H1 (cell line): ENCODE measurements around the gene INPP4B. TPM values are rescaled to one million over a fixed set of nuclear protein-coding genes. Genes with fewer than 3 reads are reported as not detected.

ENCODE experiments used
- CTCF ChIA-PET: fragments of 300-600 bp; sonication (Branson Sonifier 250); formaldehyde crosslinking; loops from one replicate; lab custom pipeline; 2021; ENCODE audit not compliant: partially characterized antibody; lab: Charles Lee
- POLR2A ChIA-PET: fragments of 300-600 bp; sonication (Branson Sonifier 250); formaldehyde crosslinking; loops from one replicate; lab custom pipeline; 2021; ENCODE audit warnings: inconsistent platforms; ENCODE audit not compliant: partially characterized antibody; lab: Charles Lee
- DNase-seq, 2 experiments: peaks; one replicate each; pipeline versions ENCODE4 v3.0.0 to v3.0.0-alpha.2; 2010 to 2022; ENCODE audit warnings: low spot score in 2 of 2, low read depth in 1 of 2, mixed read lengths in 1 of 2
- FAIRE-seq: peaks from 2 replicates; lab custom pipeline; 2011; peaks lifted over from hg19 to GRCh38; lab: Jason Lieb, UNC
- H2AFZ ChIP-seq: 2 replicates; pipeline ENCODE4 v1.8.1; 2012; ENCODE audit warnings: low read length, inconsistent platforms
- H2AK5ac ChIP-seq: 2 replicates; pipeline ENCODE4 v1.6.1; 2013; ENCODE audit warnings: low read depth, low read length
- H2BK120ac ChIP-seq: replicated peaks from 2 replicates; pipeline ENCODE3; 2013; ENCODE audit warnings: low read depth, low read length, inconsistent platforms
- H2BK12ac ChIP-seq: 2 replicates; pipeline ENCODE4 v1.6.1; 2013; ENCODE audit warnings: low read depth, low read length
- H2BK15ac ChIP-seq: 2 replicates; pipeline ENCODE4 v1.6.1; 2013; ENCODE audit warnings: low read length
- H2BK20ac ChIP-seq: 2 replicates; pipeline ENCODE4 v1.6.1; 2013; ENCODE audit warnings: low read length
- H2BK5ac ChIP-seq: 2 replicates; pipeline ENCODE4 v1.6.1; 2013; ENCODE audit warnings: low read depth, low read length
- H3K14ac ChIP-seq: 2 replicates; pipeline ENCODE4 v1.6.1; 2013; ENCODE audit warnings: inconsistent platforms; ENCODE audit not compliant: insufficient read length
- H3K18ac ChIP-seq: 2 replicates; pipeline ENCODE4 v1.6.1; 2013; ENCODE audit warnings: low read length; ENCODE audit errors: extremely low read depth
- H3K23ac ChIP-seq: 2 replicates; pipeline ENCODE4 v1.6.1; 2013; ENCODE audit warnings: inconsistent platforms; ENCODE audit not compliant: insufficient read length
- H3K23me2 ChIP-seq: 2 replicates; pipeline ENCODE4 v1.6.1; 2013; ENCODE audit warnings: low read depth, low read length
- H3K27ac ChIP-seq: 2 replicates; pipeline ENCODE4 v1.6.1; 2011; ENCODE audit warnings: low read depth, low read length, inconsistent platforms
- H3K27me3 ChIP-seq, 4 experiments: replicated peaks in 1 of 4; 1 replicate in 1 of 4; 2 replicates in 3 of 4; pipeline versions ENCODE4 v1.6.1 to v1.8.1; 2011 to 2013; ENCODE audit warnings: low read length in 3 of 4, mild to moderate bottlenecking in 3 of 4, inconsistent platforms in 2 of 4, mixed read lengths in 2 of 4, moderate library complexity in 1 of 4; ENCODE audit not compliant: control insufficient read depth in 3 of 4, insufficient read depth in 3 of 4; ENCODE audit errors: extremely low read depth in 1 of 4
- H3K36me3 ChIP-seq, 4 experiments: 2 replicates each; pipeline versions ENCODE4 v1.6.1 to v1.8.1; 2011 to 2013; ENCODE audit warnings: mild to moderate bottlenecking in 4 of 4, low read length in 3 of 4, moderate library complexity in 2 of 4, control low read depth in 1 of 4, inconsistent platforms in 1 of 4; ENCODE audit not compliant: insufficient read depth in 4 of 4, control insufficient read depth in 2 of 4
- H3K4ac ChIP-seq: replicated peaks from 2 replicates; pipeline ENCODE3; 2013; ENCODE audit warnings: low read length, low read depth, mixed read lengths, inconsistent platforms; ENCODE audit not compliant: insufficient read length
- H3K4me1 ChIP-seq, 4 experiments: replicated peaks in 1 of 4; 1 replicate in 1 of 4; 2 replicates in 3 of 4; pipeline versions ENCODE4 v1.6.1 to v1.8.1; 2011 to 2013; ENCODE audit warnings: low read length in 3 of 4, inconsistent platforms in 2 of 4, mixed read lengths in 1 of 4; ENCODE audit not compliant: insufficient read depth in 4 of 4, control insufficient read depth in 3 of 4
- H3K4me2 ChIP-seq, 2 experiments: 2 replicates each; pipeline versions ENCODE4 v1.6.1 to v1.8.1; 2011 to 2013; ENCODE audit warnings: low read depth in 2 of 2, low read length in 2 of 2, control low read depth in 1 of 2, inconsistent platforms in 1 of 2, mild to moderate bottlenecking in 1 of 2; ENCODE audit not compliant: insufficient read depth in 1 of 2
- H3K4me3 ChIP-seq, 4 experiments: fragments of 200-600, 300-600 bp in 1 of 4; sonication (generic), shearing (Covaris generic), sonication (Bioruptor Twin) in 1 of 4; 2 replicates each; pipeline versions ENCODE4 v1.5.1 to v1.8.1; 2011 to 2016; ENCODE audit warnings: low read length in 4 of 4, low read depth in 3 of 4, control low read depth in 2 of 4, inconsistent platforms in 2 of 4, mild to moderate bottlenecking in 2 of 4, mixed read lengths in 1 of 4, moderate library complexity in 1 of 4; ENCODE audit not compliant: insufficient read depth in 2 of 4; ENCODE audit errors: extremely low read depth in 1 of 4
- H3K56ac ChIP-seq: replicated peaks from 2 replicates; pipeline ENCODE3; 2013; ENCODE audit warnings: low read depth, mild to moderate bottlenecking, mixed read lengths, low read length, inconsistent platforms; ENCODE audit not compliant: insufficient read length
- H3K79me1 ChIP-seq: 2 replicates; pipeline ENCODE4 v1.6.1; 2013; ENCODE audit warnings: low read depth, low read length, control low read depth
- H3K79me2 ChIP-seq, 2 experiments: 2 replicates each; pipeline versions ENCODE4 v1.6.1 to v1.8.1; 2012 to 2013; ENCODE audit warnings: low read length in 2 of 2, mild to moderate bottlenecking in 2 of 2, inconsistent platforms in 1 of 2; ENCODE audit not compliant: insufficient read depth in 2 of 2, control insufficient read depth in 1 of 2
- H3K9ac ChIP-seq, 4 experiments: replicated peaks in 1 of 4; 1 replicate in 1 of 4; 2 replicates in 3 of 4; pipeline versions ENCODE4 v1.6.1 to v1.8.1; 2011 to 2013; ENCODE audit warnings: low read depth in 3 of 4, low read length in 3 of 4, control low read depth in 2 of 4, mild to moderate bottlenecking in 2 of 4, moderate library complexity in 2 of 4, inconsistent platforms in 1 of 4; ENCODE audit errors: extremely low read depth in 1 of 4
- H3K9me3 ChIP-seq, 2 experiments: 2 replicates each; pipeline versions ENCODE4 v1.6.1 to v1.8.1; 2012 to 2013; ENCODE audit warnings: mild to moderate bottlenecking in 2 of 2, moderate library complexity in 2 of 2, control low read depth in 1 of 2, inconsistent platforms in 1 of 2, low read depth in 1 of 2, low read length in 1 of 2, mixed read lengths in 1 of 2; ENCODE audit not compliant: insufficient read depth in 2 of 2
- H4K20me1 ChIP-seq, 2 experiments: replicated peaks in 1 of 2; 2 replicates each; pipeline versions ENCODE3 to v1.8.1; 2011 to 2013; ENCODE audit warnings: inconsistent platforms in 2 of 2, low read length in 2 of 2, mild to moderate bottlenecking in 1 of 2; ENCODE audit not compliant: insufficient read depth in 2 of 2, control insufficient read depth in 1 of 2
- H4K5ac ChIP-seq: 2 replicates; pipeline ENCODE4 v1.6.1; 2013; ENCODE audit warnings: low read length, low read depth, mixed read lengths, inconsistent platforms; ENCODE audit not compliant: insufficient read length
- H4K8ac ChIP-seq: 2 replicates; pipeline ENCODE4 v1.8.0; 2013; ENCODE audit warnings: mild to moderate bottlenecking, moderate library complexity, low read length, inconsistent platforms; ENCODE audit not compliant: insufficient read depth; ENCODE audit errors: extremely low read depth
- H4K91ac ChIP-seq: replicated peaks from 2 replicates; pipeline ENCODE3; 2013; ENCODE audit warnings: low read length, mixed read lengths, inconsistent platforms; ENCODE audit not compliant: insufficient read length
- ATF3 ChIP-seq: IDR thresholded peaks from 2 replicates; pipeline ENCODE4 v1.6.1; 2011; ENCODE audit warnings: low read depth, mild to moderate bottlenecking, low read length; ENCODE audit not compliant: insufficient read depth
- BACH1 ChIP-seq: IDR thresholded peaks from 2 replicates; pipeline ENCODE4 v1.6.1; 2012; ENCODE audit warnings: low read length, improper control_type of control experiment
- BCL11A ChIP-seq, 2 experiments: IDR thresholded peaks; one replicate each; pipeline ENCODE4 v1.6.1; 2011; ENCODE audit warnings: low read depth in 2 of 2, low read length in 2 of 2, mild to moderate bottlenecking in 2 of 2
- BRCA1 ChIP-seq: IDR thresholded peaks from 2 replicates; pipeline ENCODE4 v1.6.1; 2012; ENCODE audit warnings: low read depth, low read length, improper control_type of control experiment
- CEBPB ChIP-seq: IDR thresholded peaks from 2 replicates; pipeline ENCODE4 v1.6.1; 2012; ENCODE audit warnings: low read depth, low read length
- CTBP2 ChIP-seq: IDR thresholded peaks from 2 replicates; pipeline ENCODE4 v1.7.0; 2011; ENCODE audit warnings: borderline replicate concordance, mild to moderate bottlenecking, moderate library complexity, mixed read lengths, low read length; ENCODE audit not compliant: insufficient read depth, insufficient read length
- GABPA ChIP-seq: IDR thresholded peaks from 2 replicates; pipeline ENCODE4 v1.6.1; 2011; ENCODE audit warnings: mild to moderate bottlenecking, low read length, moderate library complexity, borderline replicate concordance; ENCODE audit not compliant: insufficient read depth
- JUND ChIP-seq: IDR thresholded peaks from 2 replicates; pipeline ENCODE4 v1.6.1; 2011; ENCODE audit warnings: mild to moderate bottlenecking, improper control_type of control experiment, low read length
- KDM4A ChIP-seq: IDR thresholded peaks from one replicate; pipeline ENCODE4 v1.7.1; 2012; ENCODE audit warnings: low read depth, mild to moderate bottlenecking, moderate library complexity, low read length, inconsistent platforms; ENCODE audit not compliant: severe bottlenecking
- NANOG ChIP-seq: IDR thresholded peaks from 2 replicates; pipeline ENCODE4 v1.6.1; 2011; ENCODE audit warnings: low read length, low read depth, mild to moderate bottlenecking, inconsistent platforms; ENCODE audit not compliant: insufficient read depth, poor library complexity, severe bottlenecking
- SRF ChIP-seq: IDR thresholded peaks from 2 replicates; pipeline ENCODE4 v1.6.1; 2011; ENCODE audit warnings: mild to moderate bottlenecking, low read depth, low read length, moderate library complexity
- SUZ12 ChIP-seq: fragments of 200-600 bp; sonication (generic); IDR thresholded peaks from 2 replicates; pipeline ENCODE4 v1.6.1; 2012; ENCODE audit warnings: mild to moderate bottlenecking, inconsistent platforms, low read length, moderate library complexity, mixed read lengths
- TAF1 ChIP-seq: IDR thresholded peaks from 2 replicates; pipeline ENCODE4 v1.6.1; 2011; ENCODE audit warnings: mild to moderate bottlenecking, low read depth, low read length
- WGBS, 2 experiments: shearing (Covaris generic) in 1 of 2; methylation state at CpG; one replicate each; pipeline versions ENCODE4 v1.1.6 to v1.1.7; 2013 to 2015; ENCODE audit warnings: low lambda C conversion rate in 2 of 2, mixed read lengths in 2 of 2, inconsistent platforms in 1 of 2, low coverage in 1 of 2, missing lambda C conversion rate in 1 of 2; ENCODE audit not compliant: insufficient replicate concordance in 2 of 2, insufficient coverage in 1 of 2, insufficient read length in 1 of 2; ENCODE audit errors: extremely low coverage in 1 of 2, missing lambda C conversion rate in 1 of 2; 5-methylcytosine and 5-hydroxymethylcytosine counted together
- polyA plus RNA-seq, 7 experiments: library from polyadenylated mRNA; depleted of rRNA in 3 of 7; stranded (reverse) in 5 of 7; unstranded in 2 of 7; fragments of >200 nt in 5 of 7; fragments of 200-250 nt in 2 of 7; gene quantifications; 1 replicate in 5 of 7; 2 replicates in 1 of 7; 4 replicates in 1 of 7; pipeline versions ENCODE4 v1.2.1 to v1.2.3, GENCODE V29; 2011 to 2013; ENCODE audit warnings: missing spikeins in 2 of 7, mixed read lengths in 2 of 7
- total RNA-seq: library from RNA; stranded (reverse); fragmentation: NEBNext Ultra II Directional; extraction: Animal tissue kit (Norgen Biotek cat#: 25700); gene quantifications from 2 replicates; pipeline ENCODE4 v1.2.1, GENCODE V29; 2021
- TF ChIP-seq, protein P1 (sequence below): IDR thresholded peaks from 2 replicates; pipeline ENCODE4 v1.6.1; 2012; ENCODE audit warnings: inconsistent platforms

Gene INPP4B
- total and polyA plus RNA-seq, 2 of the 8 experiments (the other 6 are each of a cell fraction or from before 2014, with no cell fraction given): 0.11 to 0.54 TPM

DNA sequence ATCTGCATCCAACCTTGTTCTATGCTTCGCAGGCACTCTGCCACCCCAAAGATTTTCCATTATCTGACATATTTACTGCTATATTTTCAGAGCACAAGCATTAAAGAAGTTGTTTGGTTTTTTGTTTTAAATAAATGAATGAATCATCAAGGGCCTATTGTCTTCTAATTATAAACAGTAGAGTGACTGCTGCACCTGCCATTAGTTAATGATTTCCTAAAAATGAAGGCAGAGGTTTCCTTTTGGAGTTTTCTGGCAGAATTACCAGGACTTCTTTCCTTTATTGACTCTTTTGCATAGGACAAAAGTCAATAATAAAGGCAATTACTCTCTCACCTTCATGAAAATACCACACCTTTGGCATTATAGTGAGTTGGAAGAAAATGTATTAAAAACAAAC is 238.1 kb downstream of the INPP4B start:
- no peak overlapping the region for H2AFZ ChIP-seq
- H3K56ac ChIP-seq: no peak overlapping the region
- TF ChIP-seq BACH1 (no peak), CEBPB (no peak), GABPA (no peak), BRCA1 (no peak), NANOG (no peak), TAF1 (no peak), CTBP2 (no peak), BCL11A (IDR thresholded peaks at IDR 0.05; ENCODE audit: low read depth in 2 of 2, low read length in 2 of 2) (no peak), JUND (no peak), SUZ12 (no peak), KDM4A (no peak), SRF (no peak), ATF3 (no peak)
- TF ChIP-seq, protein P1, sequence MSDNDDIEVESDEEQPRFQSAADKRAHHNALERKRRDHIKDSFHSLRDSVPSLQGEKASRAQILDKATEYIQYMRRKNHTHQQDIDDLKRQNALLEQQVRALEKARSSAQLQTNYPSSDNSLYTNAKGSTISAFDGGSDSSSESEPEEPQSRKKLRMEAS: no peak
- H3K27ac ChIP-seq: no peak overlapping the region
- H4K91ac ChIP-seq: no peak overlapping the region
- H4K8ac ChIP-seq: no peak overlapping the region
- H4K20me1 ChIP-seq: no peaks in the 10 kb centered on the region
- 0 out of 4 replicates have a peak, but pooled peaks cover 0 to 4% of the 10 kb centered on the region in 2 experiments for H3K9me3 ChIP-seq
- DNase-seq (no peak), FAIRE-seq (no peak)
- H2BK20ac ChIP-seq: no peak overlapping the region
- H3K79me1 ChIP-seq: no peaks in the 10 kb centered on the region
- H3K18ac ChIP-seq: no peak overlapping the region
- H3K4ac ChIP-seq: no peak overlapping the region
- H3K4me2 ChIP-seq: no peak overlapping the region
- H2AK5ac ChIP-seq: no peak overlapping the region
- H2BK5ac ChIP-seq: no peak overlapping the region
- no peak overlapping the region for H3K9ac ChIP-seq
- no peaks in the 10 kb centered on the region for H3K79me2 ChIP-seq
- no peaks in the 10 kb centered on the region for H3K23me2 ChIP-seq
- H2BK15ac ChIP-seq: no peak overlapping the region
- no peak overlapping the region for H4K5ac ChIP-seq
- H3K14ac ChIP-seq: no peak overlapping the region
- no peaks in the 10 kb centered on the region for H3K27me3 ChIP-seq
- ChIA-PET CTCF (no interaction called here), POLR2A (no interaction called here)
- H3K23ac ChIP-seq: no peak overlapping the region
- H2BK12ac ChIP-seq: no peak overlapping the region
- no peaks in the 10 kb centered on the region for H3K36me3 ChIP-seq
- H3K4me1 ChIP-seq: no peaks in the 10 kb centered on the region
- H3K4me3 ChIP-seq: no peak overlapping the region
- no peak overlapping the region for H2BK120ac ChIP-seq
- 93% methylated on average over 1 of the region's 1 CpG; no CpG with 5 or more reads in 1 of the 2 experiments for WGBS, 2 experiments
